ENCODE data around the gene ADARB1.

Gene ADARB1

DNA sequence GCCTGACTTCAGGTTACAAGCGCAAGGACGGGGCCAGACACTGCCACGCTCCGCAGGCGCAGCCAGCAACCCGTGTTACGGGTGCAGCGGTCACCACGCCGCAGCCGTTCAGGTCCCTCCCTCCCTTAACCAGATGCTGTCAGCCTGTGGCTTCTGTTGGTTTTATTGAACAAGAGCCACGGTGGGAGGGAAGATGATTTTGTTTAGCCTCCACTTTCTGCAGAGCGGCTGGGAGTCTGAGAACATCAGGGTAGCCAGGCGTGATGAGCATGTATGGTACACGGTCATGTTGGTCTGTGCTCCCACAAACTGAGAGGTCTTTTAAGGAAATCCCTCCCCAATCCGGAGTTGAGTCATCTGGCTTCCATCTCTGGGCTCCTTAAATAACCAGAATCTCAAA, 18.5 kb upstream of the ADARB1 start:
- DNase-seq = no peak

- DNase-seq = no peak
These were observed 18.0 kb upstream of the ADARB1 start for GRCh38 chr21:45056296-45056904.

DNA sequence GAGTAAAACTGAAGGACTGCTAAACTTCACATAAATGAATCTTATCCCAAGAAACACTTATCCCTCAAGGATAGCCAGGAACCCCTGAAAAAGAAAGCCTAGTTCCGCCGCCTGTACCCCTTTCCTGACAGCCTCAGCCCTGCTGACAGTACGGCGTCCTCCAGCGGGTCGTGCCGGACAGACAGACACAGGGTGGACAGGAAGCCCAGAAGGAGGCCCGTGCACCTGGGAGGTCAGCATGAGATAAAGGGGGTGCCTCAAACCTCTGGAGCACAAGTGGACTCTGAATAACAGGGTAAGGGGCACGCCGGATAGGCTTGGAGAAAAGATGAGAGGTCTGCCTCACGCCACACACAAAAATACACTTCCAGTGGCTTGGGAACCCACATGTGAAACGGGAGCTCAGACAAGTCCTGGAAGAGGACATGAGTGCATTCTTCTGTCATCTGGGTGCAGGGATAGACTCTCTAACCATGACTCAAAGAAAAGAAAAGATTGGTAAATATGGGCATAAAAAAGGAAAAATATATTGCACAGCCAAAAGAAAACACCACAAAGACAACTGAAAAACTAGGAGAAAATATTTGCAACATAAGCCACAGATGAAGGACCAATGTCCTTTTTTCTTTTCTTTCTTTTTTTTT, 17.3 kb upstream of the ADARB1 start:
- no peak for DNase-seq

- no peak for DNase-seq
These were observed 16.5 kb upstream of the ADARB1 start for GRCh38 chr21:45057886-45058285.

- DNase-seq = no peak
These were observed 15.3 kb upstream of the ADARB1 start for GRCh38 chr21:45059121-45059520.

DNA sequence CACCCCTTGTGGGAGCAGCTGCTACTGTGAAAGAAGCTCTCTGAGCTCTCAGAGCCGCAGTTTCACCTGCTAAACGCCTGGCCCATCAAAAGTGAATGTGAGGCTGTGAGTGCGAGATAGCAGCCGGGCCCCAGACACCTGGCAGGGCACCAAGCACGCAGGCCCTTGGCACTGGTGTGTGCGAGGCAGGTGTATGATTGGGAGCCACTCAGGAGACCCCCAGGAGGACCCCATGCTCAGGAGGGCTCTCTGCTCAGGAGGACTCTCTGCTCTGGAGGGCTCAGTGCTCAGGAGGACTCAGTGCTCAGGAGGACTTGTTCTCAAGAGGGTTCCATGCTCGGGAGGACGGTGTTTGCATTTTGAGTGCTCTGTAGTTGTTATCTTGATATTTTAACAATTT, 14.3 kb upstream of the ADARB1 start:
- DNase-seq = no peak

GRCh38 chr21:45060675-45061311, 13.6 kb upstream of the ADARB1 start:
- no peak for DNase-seq

- DNase-seq = no peak
These were observed 10.3 kb upstream of the ADARB1 start for GRCh38 chr21:45064091-45064490.

- no peak for DNase-seq
These were observed 9.6 kb upstream of the ADARB1 start for GRCh38 chr21:45064618-45065399.

DNA sequence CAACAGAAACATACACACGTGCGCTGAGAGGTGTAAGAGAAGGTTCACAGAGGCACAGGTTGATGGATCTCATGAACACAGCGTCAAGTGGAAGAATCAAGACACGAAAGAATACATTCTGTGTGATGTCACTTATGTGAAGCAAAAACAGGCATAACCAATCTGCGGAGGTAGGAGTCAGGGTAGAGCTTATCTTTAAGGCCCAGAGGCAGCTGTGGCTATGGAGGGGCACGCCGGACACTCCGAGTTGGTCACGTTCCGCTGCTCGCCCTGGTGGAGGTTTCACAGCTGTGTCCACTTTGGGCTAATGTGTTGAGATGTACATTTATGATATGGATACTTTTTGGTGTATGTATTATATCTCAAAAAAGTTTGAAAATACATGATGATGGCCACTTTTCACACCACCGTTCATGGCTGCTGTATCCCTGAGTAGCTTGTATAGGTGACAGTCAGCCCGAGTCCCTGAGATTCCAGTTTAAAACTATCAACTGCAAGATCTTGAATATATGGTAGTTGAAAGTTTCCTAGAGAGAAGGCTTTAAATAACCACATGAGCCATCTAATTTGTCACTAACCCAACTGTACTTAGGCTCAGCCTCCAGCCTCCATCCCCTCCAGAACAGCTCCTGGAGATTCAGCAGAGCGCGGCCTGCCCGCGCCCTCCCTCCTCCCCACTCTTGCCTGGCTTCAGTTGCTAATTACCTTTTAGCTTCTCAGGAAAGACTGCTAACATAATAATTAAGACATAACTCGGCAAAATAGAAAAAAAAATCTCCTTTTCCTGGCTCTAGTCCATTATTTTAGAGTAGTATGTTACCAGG, 6.7 kb upstream of the ADARB1 start:
- no peak for DNase-seq

DNA sequence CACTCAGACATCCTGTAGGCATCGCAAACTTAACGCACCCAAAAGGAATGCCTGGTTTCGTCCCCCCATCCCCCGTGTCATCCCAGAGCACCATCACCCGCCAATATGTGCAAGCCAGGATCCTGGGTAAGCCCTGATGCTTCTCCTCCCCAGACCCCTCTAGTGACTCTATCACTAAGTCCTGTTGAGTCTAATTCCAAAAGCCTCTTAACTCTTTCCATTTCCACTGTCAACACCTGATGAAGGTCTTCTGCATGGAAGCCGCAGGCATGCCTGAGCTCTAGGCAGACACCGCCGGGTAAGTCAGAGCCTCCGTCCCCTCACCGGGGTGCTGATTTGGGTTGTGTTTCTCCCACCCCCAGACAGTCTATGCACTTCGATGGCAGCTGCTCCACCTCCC, 5.3 kb upstream of the ADARB1 start:
- DNase-seq = no peak

GRCh38 chr21:45069711-45070110, 4.7 kb upstream of the ADARB1 start:
- no peak for DNase-seq

GRCh38 chr21:45071078-45071873, 3.1 kb upstream of the ADARB1 start:
- DNase-seq = no peak

- DNase-seq = no peak
These were observed 2.3 kb upstream of the ADARB1 start for GRCh38 chr21:45071874-45072737.

- DNase-seq = no peak
These were observed 1.6 kb upstream of the ADARB1 start for GRCh38 chr21:45072738-45073300.

DNA sequence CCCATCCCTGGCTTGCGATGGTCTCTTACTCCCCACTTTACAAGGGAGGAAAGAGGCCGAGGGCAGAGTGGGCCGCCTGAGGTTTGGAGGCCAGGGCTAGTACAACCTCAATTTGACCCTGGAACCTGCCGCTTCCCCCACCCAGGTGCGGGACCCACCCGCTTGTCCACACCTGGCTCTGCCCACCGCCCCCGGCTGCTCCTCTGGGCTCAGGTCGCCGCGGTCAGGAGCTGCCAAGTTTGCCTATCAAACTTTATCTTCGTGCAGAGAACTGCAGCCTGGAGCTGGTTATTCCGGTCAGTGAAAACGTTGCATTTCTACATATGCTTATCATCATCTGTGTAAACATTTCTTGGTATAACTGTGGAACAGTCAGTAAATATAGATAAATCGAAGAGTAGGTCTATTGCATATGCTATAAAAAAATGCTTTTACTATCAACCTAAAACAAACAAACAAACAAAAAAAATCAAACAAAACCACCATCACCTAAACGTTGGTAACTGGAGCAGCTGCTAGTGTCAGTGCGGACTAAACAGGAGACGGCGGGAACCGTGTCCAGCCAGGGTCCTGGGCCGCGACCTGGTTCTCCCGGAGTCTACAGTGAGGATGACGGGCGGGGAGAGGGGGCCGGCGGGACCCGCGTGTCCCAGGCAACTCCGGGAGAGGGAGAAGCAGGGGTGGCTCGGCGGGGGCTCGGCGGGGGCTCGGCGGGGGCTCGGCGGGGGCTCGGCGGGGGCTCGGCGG, 906 bp upstream of the ADARB1 start:
- peak; percentile 38 for DNase-seq

- peak; percentile 47 for DNase-seq
These were observed 627 bp downstream of the ADARB1 start for GRCh38 chr21:45074818-45075595.

GRCh38 chr21:45075596-45076244, 1.3 kb downstream of the ADARB1 start:
- DNase-seq = no peak

Measured in NCI-H1092 (cell line).